ENCODE data around the gene BTG3.

The BTG3 gene

DNA sequence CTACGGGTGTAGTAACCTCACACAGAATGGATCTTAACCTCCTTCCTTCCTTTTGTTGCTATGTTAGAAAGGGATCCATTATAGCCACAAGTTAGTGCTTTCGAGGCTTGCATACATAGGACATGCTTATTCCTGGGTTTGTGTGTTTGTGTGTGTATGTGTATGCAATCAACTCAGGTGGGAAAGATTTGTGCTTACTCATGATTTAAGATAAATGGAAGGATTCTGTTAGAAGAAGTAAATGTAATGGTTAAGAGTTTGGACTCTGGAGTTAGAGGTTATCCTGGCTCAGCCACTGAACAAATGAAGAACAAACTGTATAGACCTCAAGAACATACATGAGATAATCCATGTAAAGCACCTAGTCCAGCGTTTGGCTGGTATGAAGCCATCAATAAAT lies 28.8 kb downstream of the BTG3 start:
- FAIRE-seq: no peak

DNA sequence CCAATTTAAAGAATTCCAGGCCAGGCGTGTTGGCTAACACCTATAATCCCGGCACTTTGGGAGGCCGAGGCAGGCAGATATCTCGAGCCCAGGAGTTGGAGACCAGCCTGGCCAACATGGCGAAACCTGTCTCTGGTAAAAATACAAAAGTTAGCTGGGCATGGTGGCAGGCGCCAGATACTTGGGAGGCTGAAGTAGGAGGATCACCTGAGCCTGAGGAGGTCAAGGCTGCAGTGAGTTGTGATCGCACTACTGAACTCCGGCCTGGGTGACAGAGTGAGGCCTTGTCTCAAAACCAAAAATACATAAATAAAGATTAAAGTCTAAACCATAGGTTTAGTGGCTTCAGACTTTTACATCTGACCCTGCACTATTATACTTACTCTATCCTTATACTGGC lies 32.4 kb downstream of the BTG3 start:
- FAIRE-seq: no peak

DNA sequence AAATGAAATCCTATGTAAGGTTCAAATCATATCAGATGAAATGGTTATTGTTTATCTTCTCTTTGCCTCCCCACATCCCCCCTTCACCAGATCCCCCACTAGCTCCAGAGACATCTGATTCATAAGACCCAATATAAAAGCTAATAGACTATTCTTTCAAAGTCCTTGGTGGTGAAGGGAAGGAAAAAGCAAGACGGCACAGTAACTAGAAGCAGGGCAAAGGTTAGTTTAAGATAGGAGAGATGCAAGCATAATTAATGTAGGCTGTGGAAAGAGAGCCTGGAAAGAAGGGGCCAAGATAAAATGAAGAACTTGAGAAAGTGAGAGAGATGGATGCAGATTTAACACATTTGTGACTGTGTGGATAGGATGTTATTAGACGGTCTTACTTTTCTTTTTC lies 33.8 kb downstream of the BTG3 start:
- FAIRE-seq: no peak

DNA sequence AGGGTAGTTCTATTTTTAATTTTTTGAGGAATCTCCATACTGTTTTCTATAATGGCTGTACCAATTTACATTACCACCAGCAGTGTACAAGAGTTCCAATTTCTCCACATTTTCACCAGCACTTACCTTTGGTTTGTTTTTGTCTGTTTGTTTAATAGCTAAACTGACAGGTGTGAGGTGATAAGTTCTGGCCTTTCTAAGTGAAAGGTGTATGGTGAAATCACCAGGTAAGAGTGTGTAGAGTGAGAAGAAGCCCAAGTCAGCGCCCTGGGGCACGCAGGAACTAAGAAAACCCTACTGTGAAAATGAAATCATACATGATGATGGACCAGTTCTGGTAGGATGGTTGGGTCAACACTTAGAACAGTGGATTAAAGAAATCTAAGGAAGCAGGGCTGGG lies 34.5 kb downstream of the BTG3 start:
- FAIRE-seq: no peak

DNA sequence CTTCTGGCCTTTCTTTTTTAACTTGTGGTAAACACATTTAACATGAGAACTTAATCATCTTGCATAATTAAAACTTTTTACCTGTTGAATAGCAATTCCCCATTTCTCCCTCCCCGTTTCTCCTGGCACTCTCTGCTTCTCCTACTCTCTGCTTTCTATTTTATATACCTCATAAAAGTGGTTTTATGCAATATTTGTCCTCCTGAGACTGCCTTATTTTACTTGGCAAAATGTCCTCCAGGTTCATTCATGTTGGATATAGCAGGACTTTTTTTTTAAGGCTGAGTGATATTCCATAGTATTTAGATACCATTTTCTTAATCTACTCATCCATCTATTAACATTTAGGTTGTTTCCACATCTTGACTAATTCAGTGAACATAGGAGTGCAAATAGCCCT lies 35.0 kb downstream of the BTG3 start:
- no peak for FAIRE-seq

DNA sequence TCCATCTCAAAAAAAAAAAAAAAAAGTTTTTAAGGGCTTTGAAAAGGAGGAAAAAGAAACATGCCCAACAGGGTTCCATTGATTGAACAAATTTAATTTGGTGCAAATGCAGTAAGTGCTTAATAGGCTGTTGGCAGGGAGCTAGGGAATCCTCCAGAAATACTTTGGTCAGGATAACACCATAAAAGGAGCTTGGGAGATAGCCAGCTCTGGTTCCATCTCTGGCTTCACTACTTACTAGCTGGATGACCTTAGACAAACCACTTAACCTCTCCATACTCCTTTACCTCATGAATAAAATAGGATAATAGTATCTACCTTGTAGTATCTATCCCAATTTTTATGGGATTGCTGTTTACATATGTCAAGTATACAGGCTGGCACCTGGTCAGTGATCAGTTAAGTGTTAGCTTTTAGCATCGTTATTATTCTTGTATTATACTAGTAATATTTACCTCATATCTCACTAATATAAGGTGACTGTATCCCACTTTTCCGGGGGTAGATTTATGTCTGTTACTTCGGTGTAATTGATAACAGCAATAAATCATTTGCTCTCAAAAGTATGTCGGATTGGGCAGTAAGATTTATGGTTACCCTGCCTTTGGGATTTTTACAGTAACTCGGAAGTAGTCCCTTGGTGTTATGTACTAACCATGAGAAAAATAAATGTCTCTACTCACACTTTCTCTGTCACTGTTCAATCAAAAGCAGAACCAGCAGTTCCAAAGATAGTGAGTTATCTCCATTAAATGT lies 36.4 kb downstream of the BTG3 start:
- FAIRE-seq: no peak

DNA sequence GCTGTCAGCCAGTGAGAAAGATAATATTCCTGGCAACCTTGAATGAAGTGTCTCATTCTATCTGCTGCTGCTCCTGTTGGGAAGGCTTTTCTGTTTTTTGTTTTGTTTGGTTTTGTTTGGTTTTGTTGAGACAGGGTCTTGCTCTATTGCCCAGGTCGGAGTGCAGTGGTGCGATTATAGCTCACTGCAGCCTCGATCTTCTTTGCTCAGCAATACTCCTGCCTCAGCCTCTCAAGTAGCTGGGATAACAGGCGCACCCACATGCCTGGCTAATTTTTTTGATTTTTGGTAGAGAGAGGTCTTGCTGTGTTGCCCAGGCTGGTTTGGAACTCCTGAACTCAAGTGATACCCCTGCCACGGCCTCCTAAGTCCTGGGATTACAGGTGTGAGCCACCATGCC lies 37.6 kb downstream of the BTG3 start:
- no peak for FAIRE-seq

DNA sequence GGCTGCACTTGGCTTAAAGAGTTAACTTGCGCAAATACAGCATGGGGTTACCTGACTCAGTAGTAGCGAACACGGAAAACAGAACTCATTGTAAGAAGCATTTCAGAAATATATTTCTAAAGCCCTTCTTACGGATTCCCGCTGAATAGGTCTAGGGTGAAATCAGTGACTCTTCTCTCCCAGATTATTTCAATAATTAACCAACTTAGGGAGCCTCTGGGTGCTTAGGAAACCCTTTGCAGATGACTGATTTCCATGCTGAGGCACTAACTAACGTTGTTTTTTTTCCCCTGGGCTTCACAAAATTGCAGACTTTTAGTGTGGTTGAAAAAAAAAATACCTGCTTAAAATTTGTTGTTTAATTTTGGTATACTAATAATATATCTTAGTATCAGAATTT lies 40.3 kb downstream of the BTG3 start:
- FAIRE-seq: no peak

DNA sequence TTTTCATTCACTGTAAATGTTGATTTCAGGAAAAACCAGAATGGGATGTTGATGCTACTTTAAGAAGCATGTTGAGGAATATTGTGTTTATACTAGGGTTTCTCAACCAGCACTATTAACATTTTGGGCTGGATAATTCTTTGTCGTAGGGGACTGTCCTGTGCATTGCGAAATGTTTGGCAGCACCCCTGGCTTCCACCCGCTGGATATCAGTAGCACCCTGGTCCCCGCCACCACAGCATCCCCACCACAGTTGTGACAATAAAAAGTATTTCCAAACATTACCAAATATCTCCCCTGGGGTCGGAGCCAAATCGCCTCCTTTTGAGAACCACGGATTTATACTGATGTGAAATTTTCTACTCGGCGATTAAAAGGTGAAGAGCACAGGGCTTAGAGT lies 41.9 kb downstream of the BTG3 start:
- no peak for FAIRE-seq

DNA sequence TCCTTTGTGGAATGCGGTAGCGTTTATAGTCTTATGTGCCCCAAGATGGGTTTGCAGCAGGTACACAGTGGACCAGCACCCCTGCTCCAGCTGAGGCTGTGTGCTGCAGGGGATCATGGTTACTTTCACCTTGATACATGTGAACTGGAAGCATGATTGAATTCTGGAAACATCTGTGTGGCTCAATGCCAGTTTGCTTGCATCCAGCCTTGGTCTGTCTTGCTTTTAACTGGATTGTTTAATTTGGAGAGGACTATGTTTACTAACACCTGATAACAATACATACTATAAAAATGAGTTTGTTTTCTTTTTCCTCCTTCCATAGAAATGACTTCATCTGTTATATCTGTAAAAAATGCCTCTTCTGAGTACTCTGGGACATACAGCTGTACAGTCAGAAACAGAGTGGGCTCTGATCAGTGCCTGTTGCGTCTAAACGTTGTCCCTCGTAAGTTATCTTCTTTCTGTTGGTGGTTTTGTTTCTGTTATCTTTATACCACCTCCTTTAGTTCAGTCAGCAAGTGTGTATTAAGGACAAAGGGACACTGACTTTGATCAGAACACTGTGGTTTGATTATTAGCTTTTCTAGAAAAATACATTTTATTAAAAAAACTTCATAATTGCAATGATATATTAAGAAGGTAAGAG lies 52.2 kb downstream of the BTG3 start:
- no peak for FAIRE-seq

DNA sequence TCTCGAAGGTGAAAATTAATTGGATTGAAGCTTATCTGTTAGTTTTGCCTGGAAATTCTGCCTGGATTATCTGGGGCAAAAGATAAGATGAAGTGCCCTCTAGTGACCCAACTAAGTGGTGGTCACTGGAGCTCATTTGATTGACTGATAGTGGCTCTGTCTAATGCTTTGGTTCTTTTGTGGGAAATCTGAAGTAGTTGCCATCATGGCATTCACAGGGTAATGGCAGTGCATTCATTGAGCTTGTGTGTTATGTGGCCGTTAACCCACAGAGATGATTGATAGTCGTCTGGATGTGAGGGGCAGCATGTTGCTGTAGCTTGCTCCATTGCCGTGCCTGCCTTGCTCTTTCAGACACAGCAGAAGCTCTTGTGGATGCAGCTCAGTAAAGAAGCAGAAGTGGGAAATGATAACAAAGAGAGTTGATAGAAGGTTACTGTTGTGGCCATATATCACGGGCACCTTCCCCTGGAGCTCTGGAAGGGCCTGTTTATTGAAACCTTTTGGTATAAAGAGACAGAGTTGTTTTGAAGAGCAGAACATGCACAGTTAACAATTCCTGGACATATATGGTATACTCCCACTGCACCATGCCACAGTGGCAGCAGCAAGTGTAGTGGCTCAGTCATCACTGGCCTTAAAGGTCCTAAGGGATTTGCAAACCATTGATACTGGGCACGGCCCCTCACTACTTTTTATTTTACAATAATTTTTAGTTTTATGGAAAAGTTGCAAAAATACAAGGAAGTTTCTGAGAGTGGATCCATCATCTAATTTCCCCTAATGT lies 57.8 kb downstream of the BTG3 start:
- no peak for FAIRE-seq

DNA sequence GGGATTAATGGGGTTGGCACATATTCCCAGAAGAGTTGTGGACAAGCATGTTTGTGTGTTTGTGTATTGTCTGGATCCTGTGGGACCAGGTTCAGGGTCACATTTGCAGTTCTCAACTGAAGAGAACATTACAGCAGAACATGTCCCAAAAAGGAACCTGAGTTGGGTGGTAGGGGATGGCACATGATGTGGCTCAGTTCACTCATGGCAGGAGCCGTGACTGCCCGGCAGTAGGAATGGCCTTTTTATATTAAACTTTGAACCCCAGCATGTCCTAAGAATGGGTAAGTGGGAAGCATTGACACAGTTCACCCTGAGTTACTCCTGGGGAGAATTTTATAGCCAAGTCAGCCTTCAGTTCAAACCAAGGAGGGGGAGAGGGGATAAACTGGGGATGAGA lies 58.6 kb downstream of the BTG3 start:
- no peak for FAIRE-seq

DNA sequence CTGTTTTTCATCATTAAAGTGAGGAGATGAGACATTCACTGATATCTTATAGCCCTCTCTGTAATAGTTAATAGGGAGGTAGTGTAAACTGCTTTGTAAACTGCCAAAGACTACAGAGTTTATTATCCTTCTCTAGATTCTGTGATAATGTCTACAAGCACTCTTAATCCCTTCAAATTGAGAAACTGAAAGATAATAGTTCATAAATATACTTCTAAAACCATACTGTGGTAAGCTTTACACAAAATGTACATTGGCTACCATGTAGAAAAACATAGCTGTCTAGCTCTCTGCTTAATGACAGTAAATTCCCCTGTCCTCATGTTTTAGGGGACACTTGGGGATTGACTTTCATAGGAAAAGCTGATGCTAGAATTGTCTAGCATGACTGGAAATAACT lies 60.3 kb downstream of the BTG3 start:
- FAIRE-seq: no peak

DNA sequence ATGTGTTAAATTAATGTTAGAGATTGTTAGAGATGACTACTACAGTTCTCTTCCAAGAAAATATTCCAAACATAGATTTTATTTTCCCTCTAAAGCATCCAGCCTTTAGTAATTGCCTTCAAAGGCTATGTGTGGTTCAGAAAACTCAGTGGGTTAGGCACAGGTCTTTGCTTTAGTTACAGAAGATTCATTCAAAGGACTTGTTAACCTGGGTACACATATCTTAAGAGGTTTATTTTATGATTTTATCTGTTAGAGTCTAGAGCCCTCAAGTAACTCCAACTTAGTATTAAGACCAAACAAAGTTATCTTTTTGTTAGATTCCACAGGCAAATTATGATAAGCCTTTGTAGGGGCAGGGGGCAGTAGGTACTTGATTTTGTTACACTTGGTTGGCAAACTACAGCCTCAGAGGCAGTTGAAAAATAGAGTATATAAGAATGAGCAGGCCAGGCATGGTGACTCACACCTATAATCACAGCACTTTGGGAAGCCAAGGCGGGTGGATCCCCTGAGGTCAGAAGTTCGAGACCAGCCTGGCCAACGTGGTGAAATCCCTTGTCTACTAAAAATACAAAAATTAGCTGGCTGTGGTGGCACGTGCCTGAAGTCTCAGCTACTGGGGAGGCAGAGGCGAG lies 61.9 kb downstream of the BTG3 start:
- no peak for FAIRE-seq

DNA sequence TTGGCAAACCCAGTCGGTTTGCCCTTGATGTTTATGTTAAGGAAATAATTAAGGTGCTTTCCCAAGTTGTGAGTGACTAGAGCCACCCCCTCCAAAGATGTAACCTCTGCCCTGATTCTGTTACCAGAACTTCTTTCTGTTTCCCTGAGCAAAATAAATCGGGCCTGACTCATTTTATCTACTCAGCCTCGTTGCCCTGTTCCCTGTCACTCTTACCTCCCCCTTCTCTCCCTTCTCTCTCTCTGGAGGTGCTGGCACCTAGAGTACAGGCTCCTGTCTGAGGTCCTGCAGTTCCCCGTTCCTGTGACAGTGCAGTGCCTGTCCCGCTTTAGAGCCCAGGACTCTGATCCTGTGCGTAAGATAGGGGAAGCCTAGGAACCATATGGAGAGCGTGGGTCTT lies 64.4 kb downstream of the BTG3 start:
- no peak for FAIRE-seq

DNA sequence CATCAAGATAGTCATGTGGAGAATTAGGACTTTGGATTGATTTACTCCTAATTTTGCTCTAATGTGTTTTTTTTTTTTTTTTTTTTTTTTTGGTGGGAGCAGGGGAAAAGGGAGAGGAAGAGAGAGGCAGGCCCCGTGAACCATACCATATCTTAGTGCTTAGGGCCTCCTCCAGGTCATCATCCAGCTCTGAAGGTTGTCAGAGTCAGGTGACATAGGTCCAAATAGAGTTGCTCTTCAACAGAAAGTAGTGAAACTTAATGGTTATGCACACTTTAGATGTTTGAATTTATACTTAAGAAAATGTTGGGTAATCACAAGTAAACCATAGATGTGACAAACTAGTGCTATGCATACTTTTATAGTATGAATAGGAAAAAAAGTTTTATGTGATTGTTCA lies 67.7 kb downstream of the BTG3 start:
- FAIRE-seq: no peak

Measured in TTC549 (cell line).